Ammon's horn (tissue), 1 donor: ENCODE measurements around the gene DYNC1I2.

Experiments used
- DNase-seq: peaks from one replicate; pipeline ENCODE4 v3.0.0-alpha.2; 2016; ENCODE audit warnings: low spot score

Gene DYNC1I2

GRCh38 chr2:171778515-171778914, 91.2 kb downstream of the DYNC1I2 start:
- DNase-seq, result no peak

GRCh38 chr2:171785450-171785849, 98.2 kb downstream of the DYNC1I2 start:
- no peak for DNase-seq

- no peak for DNase-seq
Observed at GRCh38 chr2:171787333-171788072, 100.2 kb downstream of the DYNC1I2 start.

DNA sequence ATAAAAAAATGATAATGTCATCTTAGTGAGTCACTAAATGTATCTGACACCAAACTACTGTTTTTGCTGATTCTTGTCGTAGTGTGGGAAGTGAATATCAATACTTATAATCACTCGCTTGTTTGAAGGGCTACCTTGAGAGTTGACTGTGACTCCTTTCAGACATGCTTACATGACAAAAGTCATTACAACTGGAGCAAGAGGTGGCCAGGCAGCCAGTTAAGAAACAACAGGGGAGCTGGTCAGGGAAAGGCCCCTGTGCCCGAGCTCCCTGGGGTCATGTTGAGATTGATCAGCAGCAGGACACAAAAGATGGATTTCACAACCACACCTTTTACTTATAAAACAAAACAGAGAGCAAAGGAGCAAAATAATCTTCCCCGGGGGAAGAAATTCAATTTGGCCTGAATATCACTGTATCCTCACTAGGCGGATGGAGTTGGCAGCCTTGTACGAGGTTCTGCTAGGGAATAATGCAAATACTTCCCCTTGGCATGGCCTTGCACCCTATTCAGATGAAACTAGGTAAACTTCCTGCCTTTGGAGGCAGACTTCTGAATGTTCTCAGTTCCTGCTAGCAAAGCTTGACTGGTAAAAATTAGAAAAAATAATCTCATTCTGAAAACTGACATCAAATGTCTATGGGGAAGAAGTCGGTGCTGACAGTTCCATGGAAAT, 101.2 kb downstream of the DYNC1I2 start:
- DNase-seq, result no peak

DNA sequence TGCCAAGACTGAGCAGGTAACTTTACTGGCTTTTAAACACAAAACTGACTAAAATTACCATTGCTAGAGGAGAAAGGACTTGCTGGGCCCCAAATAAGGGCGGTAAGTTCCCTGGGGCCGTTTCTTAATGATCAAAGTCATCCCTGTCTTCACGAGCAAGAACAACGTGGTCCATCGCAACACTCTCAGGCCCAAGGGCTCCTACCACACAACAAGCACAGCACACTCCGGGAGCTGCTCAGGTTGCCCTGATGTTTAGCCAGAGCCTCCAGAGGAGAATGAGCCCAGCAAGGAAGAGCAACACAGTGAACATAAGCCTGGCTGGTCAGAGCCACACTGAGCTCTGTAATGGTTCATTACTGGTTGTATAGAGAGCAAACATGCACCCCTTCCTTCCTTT, 102.7 kb downstream of the DYNC1I2 start:
- no peak for DNase-seq

- no peak for DNase-seq
Observed at GRCh38 chr2:171791361-171791760, 104.1 kb downstream of the DYNC1I2 start.

DNA sequence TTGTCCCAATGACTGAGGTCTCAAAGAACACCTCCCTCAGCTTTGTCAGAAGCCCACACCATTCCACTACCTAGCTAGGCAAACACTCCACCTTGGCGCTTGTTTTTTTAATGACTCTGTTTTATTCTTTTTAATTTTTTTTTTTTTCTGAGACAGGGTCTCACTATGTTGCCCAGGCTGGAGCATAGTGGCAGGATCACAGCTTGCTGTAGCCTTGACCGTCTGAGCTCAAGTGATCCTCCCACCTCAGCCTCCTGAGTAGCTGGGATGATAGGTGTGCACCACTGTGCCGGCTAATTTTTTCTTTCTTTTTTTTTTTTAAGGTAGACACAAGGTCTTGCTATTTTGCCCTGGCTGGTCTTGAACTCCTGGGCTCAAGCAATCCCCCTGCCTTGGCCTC, 104.9 kb downstream of the DYNC1I2 start:
- no peak for DNase-seq

- no peak for DNase-seq
Observed at GRCh38 chr2:171792886-171793580, 105.8 kb downstream of the DYNC1I2 start.

DNA sequence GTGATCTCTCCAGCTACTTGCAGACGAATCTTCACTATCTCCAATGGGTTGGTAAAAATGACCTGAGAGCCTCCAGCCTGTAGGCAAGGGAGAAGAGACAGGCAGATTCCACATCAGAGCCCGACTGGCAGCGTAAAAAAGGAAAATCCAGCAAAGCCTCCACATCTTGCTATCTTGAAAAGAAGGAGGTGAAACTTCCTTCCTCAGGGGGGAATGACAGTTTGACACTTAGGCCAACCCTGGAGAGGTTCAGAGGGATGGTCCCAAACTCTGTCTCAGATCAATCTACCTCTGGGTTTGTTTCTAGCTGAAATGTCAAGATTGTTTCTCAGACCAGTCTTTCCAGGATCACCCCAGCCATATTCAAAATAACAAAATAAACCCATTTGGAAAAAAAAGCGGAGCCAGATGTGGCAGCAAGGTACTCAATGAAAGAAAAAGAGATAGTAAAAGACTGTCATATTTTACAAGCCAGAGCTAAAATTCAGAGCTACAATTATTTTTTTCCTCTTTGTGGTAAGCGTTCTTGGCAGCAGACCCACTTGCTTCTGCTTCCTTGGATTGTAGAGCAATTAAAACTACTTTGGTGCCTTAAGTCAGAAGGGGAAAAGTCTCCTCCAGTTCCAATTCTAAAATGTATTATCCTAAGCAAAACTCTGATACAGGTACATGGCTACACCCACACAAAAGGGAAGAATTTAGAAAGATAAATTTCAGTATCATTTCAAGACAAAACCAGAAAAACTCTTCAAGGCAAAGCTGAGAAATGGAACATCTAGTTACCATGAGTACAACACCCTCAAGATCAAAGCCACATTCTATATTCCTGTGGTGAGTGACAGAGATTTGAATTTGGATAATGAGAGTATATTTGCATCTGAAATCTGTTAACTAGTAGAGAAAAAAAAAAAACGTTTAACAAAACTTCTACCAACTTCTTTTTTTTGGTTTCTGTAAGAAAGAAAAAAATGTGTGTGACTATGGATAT, 106.7 kb downstream of the DYNC1I2 start:
- no peak for DNase-seq

- DNase-seq, result no peak
Observed at GRCh38 chr2:171794918-171795317, 107.6 kb downstream of the DYNC1I2 start.
